ENCODE data around the gene EDA. TPM values are rescaled to one million over a fixed set of nuclear protein-coding genes. Genes with fewer than 3 reads are reported as not detected.

The EDA gene
- total RNA-seq, 2 donors from 2014 or later, result 4.0 to 4.7 TPM

- Histone ChIP-seq H3K4me3 (no peak overlapping the region), H3K27me3 (no peaks in the 10 kb centered on the region), H3K36me3 (replicated peaks in 1 of 2; ENCODE audit: insufficient read depth in 1 of 2, low read depth in 2 of 2) (no peaks in the 10 kb centered on the region), H3K4me1 (no peaks in the 10 kb centered on the region), H3K9me3 (no peaks in the 10 kb centered on the region), H3K27ac (no peak overlapping the region)
- 22 to 50% methylated on average over 1 of the region's 1 CpG for WGBS, 2 donors
- ATAC-seq (no peak), DNase-seq (no peak)
- no peak for TF ChIP-seq CTCF (IDR thresholded peaks at IDR 0.05)
- no peak for TF ChIP-seq POLR2A (IDR thresholded peaks at IDR 0.05)
- intact Hi-C loops (cut with DNase I), result no loop called here
Observed at GRCh38 chrX:69896046-69896445, 280.1 kb downstream of the EDA start.

- Histone ChIP-seq H3K27ac (no peak overlapping the region), H3K9me3 (no peaks in the 10 kb centered on the region), H3K4me3 (no peak overlapping the region), H3K36me3 (replicated peaks in 1 of 2; ENCODE audit: insufficient read depth in 1 of 2, low read depth in 2 of 2) (no peaks in the 10 kb centered on the region), H3K27me3 (no peaks in the 10 kb centered on the region), H3K4me1 (no peaks in the 10 kb centered on the region)
- no peak for TF ChIP-seq CTCF (IDR thresholded peaks at IDR 0.05)
- no peak for TF ChIP-seq POLR2A (IDR thresholded peaks at IDR 0.05)
- no peak for DNase-seq
- WGBS, 2 donors, result 88 to 100% methylated on average over 1 of the region's 1 CpG
- intact Hi-C loops (cut with DNase I), result no loop called here
- no peak for ATAC-seq
Observed at GRCh38 chrX:69900491-69900890, 284.6 kb downstream of the EDA start.

GRCh38 chrX:69906447-69906846 lies 290.5 kb downstream of the EDA start:
- Histone ChIP-seq H3K9me3 (no peaks in the 10 kb centered on the region), H3K4me1 (no peaks in the 10 kb centered on the region), H3K27ac (no peak overlapping the region), H3K4me3 (no peak overlapping the region), H3K36me3 (replicated peaks in 1 of 2; ENCODE audit: insufficient read depth in 1 of 2, low read depth in 2 of 2) (no peaks in the 10 kb centered on the region), H3K27me3 (no peaks in the 10 kb centered on the region)
- 84 to 91% methylated on average over 8 of the region's 8 CpGs for WGBS, 2 donors
- DNase-seq, result no peak
- ATAC-seq, result no peak
- TF ChIP-seq CTCF (IDR thresholded peaks at IDR 0.05), result no peak
- no peak for TF ChIP-seq POLR2A (IDR thresholded peaks at IDR 0.05)
- intact Hi-C loops (cut with DNase I), result no loop called here

GRCh38 chrX:69914781-69915180 lies 298.9 kb downstream of the EDA start:
- Histone ChIP-seq H3K27me3 (no peaks in the 10 kb centered on the region), H3K4me1 (no peaks in the 10 kb centered on the region), H3K27ac (no peak overlapping the region), H3K9me3 (no peaks in the 10 kb centered on the region), H3K4me3 (no peak overlapping the region), H3K36me3 (replicated peaks in 1 of 2; ENCODE audit: insufficient read depth in 1 of 2, low read depth in 2 of 2) (no peaks in the 10 kb centered on the region)
- DNase-seq, result no peak
- ATAC-seq, result no peak
- TF ChIP-seq CTCF (IDR thresholded peaks at IDR 0.05) (no peak), POLR2A (IDR thresholded peaks at IDR 0.05) (no peak)
- intact Hi-C loops (cut with DNase I), result no loop called here

- intact Hi-C loops (cut with DNase I), result no loop called here
- no peak for DNase-seq
- Histone ChIP-seq H3K4me1 (no peaks in the 10 kb centered on the region), H3K9me3 (no peaks in the 10 kb centered on the region), H3K27ac (no peak overlapping the region), H3K27me3 (no peaks in the 10 kb centered on the region), H3K4me3 (no peak overlapping the region), H3K36me3 (replicated peaks in 1 of 2; ENCODE audit: insufficient read depth in 1 of 2, low read depth in 2 of 2) (no peaks in the 10 kb centered on the region)
- ATAC-seq, result no peak
- no peak for TF ChIP-seq CTCF (IDR thresholded peaks at IDR 0.05)
- TF ChIP-seq POLR2A (IDR thresholded peaks at IDR 0.05), result no peak
Observed at GRCh38 chrX:69919749-69920148, 303.8 kb downstream of the EDA start.

Data from body of pancreas (tissue), 4 donors.